HepG2 (cell line): ENCODE results near the gene IRAK2. TPM values are rescaled to one million over a fixed set of nuclear protein-coding genes. Genes with fewer than 3 reads are reported as not detected.

Experiments used
- ARHGAP35 ChIP-seq: sonication (generic); formaldehyde crosslinking; IDR thresholded peaks from 2 replicates; pipeline ENCODE4 v1.9.0; 2022; ENCODE audit warnings: mild to moderate bottlenecking, inconsistent platforms, moderate library complexity, missing genetic modification reagents, borderline replicate concordance
- ATF7-NPFF ChIP-seq: sonication (generic); formaldehyde crosslinking; IDR thresholded peaks from 2 replicates; pipeline ENCODE4 v1.8.1; 2023; ENCODE audit warnings: mild to moderate bottlenecking, low read depth, missing genetic modification reagents, moderate library complexity
- ZNF253 ChIP-seq: sonication (generic); formaldehyde crosslinking; IDR thresholded peaks from 2 replicates; pipeline ENCODE4 v1.8.0; 2022; ENCODE audit warnings: mild to moderate bottlenecking, missing genetic modification reagents, borderline replicate concordance
- ZNF441 ChIP-seq: sonication (generic); formaldehyde crosslinking; IDR thresholded peaks from 2 replicates; pipeline ENCODE4 v1.7.0; 2021; ENCODE audit warnings: missing genetic modification reagents, borderline replicate concordance
- ZNF558 ChIP-seq: sonication (generic); formaldehyde crosslinking; IDR thresholded peaks from 2 replicates; pipeline ENCODE4 v1.9.0; 2022; ENCODE audit warnings: mild to moderate bottlenecking, missing genetic modification reagents, borderline replicate concordance
- polyA plus RNA-seq, 8 experiments: library from polyadenylated mRNA; depleted of rRNA in 3 of 8; stranded (reverse) in 7 of 8; unstranded in 1 of 8; fragments of >200 nt; fragmentation: Illumina TruSeq in 4 of 8; extraction: Trizol in 4 of 8; gene quantifications; 2 replicates each; pipeline versions ENCODE4 v1.2.1 to v1.2.3, GENCODE V29; 2011 to 2016; ENCODE audit warnings: low read depth in 4 of 8, missing spikeins in 1 of 8, mixed read lengths in 1 of 8; ENCODE audit not compliant: insufficient read depth in 1 of 8
- total RNA-seq, 5 experiments: library from RNA; depleted of rRNA; stranded (reverse); fragments of >200 nt; fragmentation: Illumina TruSeq; extraction: Trizol; gene quantifications; 2 replicates each; pipeline ENCODE4 v1.2.3, GENCODE V29; 2016; ENCODE audit warnings: low read depth in 1 of 5
- TF ChIP-seq, protein P1 (sequence below): sonication (generic); formaldehyde crosslinking; IDR thresholded peaks from 2 replicates; pipeline ENCODE4 v1.4.0; 2020; ENCODE audit warnings: missing genetic modification reagents
- TF ChIP-seq, protein P2 (sequence below): sonication (generic); formaldehyde crosslinking; IDR thresholded peaks from 2 replicates; pipeline ENCODE4 v1.5.0; 2020; ENCODE audit warnings: mild to moderate bottlenecking, missing genetic modification reagents
- TF ChIP-seq, protein P3 (sequence below): sonication (generic); formaldehyde crosslinking; IDR thresholded peaks from 2 replicates; pipeline ENCODE4 v1.5.1; 2020; ENCODE audit warnings: mild to moderate bottlenecking, missing genetic modification reagents, borderline replicate concordance

IRAK2 gene
- total and polyA plus RNA-seq, 2 of the 13 experiments (the other 11 are each of a cell fraction or from before 2014, with no cell fraction given): 13.1 to 23.3 TPM

DNA sequence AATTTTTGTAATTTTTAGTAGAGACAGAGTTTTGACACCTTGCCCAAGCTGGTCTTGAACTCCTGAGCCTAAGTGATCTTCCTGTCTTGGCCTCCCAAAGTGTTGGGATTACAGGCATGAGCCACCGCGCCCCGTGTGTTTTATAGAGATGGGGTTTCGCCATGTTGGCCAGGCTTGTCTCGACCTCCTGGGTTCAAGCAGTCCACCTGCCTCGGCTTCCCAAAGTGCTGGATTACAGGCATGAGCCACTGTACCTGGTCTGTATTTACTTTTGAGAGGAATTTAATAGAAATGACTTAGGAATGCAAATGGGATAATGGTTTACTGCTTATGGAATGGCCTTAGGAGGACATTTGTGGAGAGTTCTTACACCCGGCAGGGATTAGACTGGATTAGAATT, 94.3 kb downstream of the IRAK2 start (continued):
- TF ChIP-seq, protein P1, sequence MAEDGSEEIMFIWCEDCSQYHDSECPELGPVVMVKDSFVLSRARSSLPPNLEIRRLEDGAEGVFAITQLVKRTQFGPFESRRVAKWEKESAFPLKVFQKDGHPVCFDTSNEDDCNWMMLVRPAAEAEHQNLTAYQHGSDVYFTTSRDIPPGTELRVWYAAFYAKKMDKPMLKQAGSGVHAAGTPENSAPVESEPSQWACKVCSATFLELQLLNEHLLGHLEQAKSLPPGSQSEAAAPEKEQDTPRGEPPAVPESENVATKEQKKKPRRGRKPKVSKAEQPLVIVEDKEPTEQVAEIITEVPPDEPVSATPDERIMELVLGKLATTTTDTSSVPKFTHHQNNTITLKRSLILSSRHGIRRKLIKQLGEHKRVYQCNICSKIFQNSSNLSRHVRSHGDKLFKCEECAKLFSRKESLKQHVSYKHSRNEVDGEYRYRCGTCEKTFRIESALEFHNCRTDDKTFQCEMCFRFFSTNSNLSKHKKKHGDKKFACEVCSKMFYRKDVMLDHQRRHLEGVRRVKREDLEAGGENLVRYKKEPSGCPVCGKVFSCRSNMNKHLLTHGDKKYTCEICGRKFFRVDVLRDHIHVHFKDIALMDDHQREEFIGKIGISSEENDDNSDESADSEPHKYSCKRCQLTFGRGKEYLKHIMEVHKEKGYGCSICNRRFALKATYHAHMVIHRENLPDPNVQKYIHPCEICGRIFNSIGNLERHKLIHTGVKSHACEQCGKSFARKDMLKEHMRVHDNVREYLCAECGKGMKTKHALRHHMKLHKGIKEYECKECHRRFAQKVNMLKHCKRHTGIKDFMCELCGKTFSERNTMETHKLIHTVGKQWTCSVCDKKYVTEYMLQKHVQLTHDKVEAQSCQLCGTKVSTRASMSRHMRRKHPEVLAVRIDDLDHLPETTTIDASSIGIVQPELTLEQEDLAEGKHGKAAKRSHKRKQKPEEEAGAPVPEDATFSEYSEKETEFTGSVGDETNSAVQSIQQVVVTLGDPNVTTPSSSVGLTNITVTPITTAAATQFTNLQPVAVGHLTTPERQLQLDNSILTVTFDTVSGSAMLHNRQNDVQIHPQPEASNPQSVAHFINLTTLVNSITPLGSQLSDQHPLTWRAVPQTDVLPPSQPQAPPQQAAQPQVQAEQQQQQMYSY (CRISPR knock-in tag): no peak
- TF ChIP-seq, protein P2, sequence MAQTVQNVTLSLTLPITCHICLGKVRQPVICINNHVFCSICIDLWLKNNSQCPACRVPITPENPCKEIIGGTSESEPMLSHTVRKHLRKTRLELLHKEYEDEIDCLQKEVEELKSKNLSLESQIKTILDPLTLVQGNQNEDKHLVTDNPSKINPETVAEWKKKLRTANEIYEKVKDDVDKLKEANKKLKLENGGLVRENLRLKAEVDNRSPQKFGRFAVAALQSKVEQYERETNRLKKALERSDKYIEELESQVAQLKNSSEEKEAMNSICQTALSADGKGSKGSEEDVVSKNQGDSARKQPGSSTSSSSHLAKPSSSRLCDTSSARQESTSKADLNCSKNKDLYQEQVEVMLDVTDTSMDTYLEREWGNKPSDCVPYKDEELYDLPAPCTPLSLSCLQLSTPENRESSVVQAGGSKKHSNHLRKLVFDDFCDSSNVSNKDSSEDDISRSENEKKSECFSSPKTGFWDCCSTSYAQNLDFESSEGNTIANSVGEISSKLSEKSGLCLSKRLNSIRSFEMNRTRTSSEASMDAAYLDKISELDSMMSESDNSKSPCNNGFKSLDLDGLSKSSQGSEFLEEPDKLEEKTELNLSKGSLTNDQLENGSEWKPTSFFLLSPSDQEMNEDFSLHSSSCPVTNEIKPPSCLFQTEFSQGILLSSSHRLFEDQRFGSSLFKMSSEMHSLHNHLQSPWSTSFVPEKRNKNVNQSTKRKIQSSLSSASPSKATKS (CRISPR knock-in tag): no peak
- TF ChIP-seq ATF7-NPFF: no peak
- TF ChIP-seq ARHGAP35: no peak
- TF ChIP-seq ZNF441 (CRISPR knock-in tag): no peak
- TF ChIP-seq, protein P3, sequence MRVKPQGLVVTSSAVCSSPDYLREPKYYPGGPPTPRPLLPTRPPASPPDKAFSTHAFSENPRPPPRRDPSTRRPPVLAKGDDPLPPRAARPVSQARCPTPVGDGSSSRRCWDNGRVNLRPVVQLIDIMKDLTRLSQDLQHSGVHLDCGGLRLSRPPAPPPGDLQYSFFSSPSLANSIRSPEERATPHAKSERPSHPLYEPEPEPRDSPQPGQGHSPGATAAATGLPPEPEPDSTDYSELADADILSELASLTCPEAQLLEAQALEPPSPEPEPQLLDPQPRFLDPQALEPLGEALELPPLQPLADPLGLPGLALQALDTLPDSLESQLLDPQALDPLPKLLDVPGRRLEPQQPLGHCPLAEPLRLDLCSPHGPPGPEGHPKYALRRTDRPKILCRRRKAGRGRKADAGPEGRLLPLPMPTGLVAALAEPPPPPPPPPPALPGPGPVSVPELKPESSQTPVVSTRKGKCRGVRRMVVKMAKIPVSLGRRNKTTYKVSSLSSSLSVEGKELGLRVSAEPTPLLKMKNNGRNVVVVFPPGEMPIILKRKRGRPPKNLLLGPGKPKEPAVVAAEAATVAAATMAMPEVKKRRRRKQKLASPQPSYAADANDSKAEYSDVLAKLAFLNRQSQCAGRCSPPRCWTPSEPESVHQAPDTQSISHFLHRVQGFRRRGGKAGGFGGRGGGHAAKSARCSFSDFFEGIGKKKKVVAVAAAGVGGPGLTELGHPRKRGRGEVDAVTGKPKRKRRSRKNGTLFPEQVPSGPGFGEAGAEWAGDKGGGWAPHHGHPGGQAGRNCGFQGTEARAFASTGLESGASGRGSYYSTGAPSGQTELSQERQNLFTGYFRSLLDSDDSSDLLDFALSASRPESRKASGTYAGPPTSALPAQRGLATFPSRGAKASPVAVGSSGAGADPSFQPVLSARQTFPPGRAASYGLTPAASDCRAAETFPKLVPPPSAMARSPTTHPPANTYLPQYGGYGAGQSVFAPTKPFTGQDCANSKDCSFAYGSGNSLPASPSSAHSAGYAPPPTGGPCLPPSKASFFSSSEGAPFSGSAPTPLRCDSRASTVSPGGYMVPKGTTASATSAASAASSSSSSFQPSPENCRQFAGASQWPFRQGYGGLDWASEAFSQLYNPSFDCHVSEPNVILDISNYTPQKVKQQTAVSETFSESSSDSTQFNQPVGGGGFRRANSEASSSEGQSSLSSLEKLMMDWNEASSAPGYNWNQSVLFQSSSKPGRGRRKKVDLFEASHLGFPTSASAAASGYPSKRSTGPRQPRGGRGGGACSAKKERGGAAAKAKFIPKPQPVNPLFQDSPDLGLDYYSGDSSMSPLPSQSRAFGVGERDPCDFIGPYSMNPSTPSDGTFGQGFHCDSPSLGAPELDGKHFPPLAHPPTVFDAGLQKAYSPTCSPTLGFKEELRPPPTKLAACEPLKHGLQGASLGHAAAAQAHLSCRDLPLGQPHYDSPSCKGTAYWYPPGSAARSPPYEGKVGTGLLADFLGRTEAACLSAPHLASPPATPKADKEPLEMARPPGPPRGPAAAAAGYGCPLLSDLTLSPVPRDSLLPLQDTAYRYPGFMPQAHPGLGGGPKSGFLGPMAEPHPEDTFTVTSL: no peak
- no peak for TF ChIP-seq ZNF558
- no peak for TF ChIP-seq ZNF253 (CRISPR knock-in tag)
